AG08395 (cell line): Measurements from ENCODE around the gene ZNF79.

Experiments used
- DNase-seq: peaks from one replicate; pipeline ENCODE4 v3.0.0; 2012; ENCODE audit warnings: mixed read lengths, low spot score

Gene ZNF79

GRCh38 chr9:127423934-127424675, at the start of gene ZNF79:
ZNF79 (plus strand) TSS chr9:127424382; CDS start chr9:127424788, 406 bp downstream.
- peak; percentile 99 for DNase-seq

GRCh38 chr9:127380479-127380878, 43.7 kb upstream of the ZNF79 start:
- DNase-seq, result no peak

- no peak for DNase-seq
Measured at GRCh38 chr9:127382541-127382940, 41.6 kb upstream of the ZNF79 start.

GRCh38 chr9:127384016-127384730, 40.0 kb upstream of the ZNF79 start:
- DNase-seq, result no peak

GRCh38 chr9:127384901-127385300, 39.3 kb upstream of the ZNF79 start:
- DNase-seq, result no peak

GRCh38 chr9:127386249-127386648, 37.9 kb upstream of the ZNF79 start:
- no peak for DNase-seq

- no peak for DNase-seq
Measured at GRCh38 chr9:127386981-127387380, 37.2 kb upstream of the ZNF79 start.

- peak; percentile 91 for DNase-seq
Measured at GRCh38 chr9:127388037-127388855, 35.9 kb upstream of the ZNF79 start.

GRCh38 chr9:127388856-127389238, 35.3 kb upstream of the ZNF79 start:
- DNase-seq, result no peak

- no peak for DNase-seq
Measured at GRCh38 chr9:127389381-127390247, 34.6 kb upstream of the ZNF79 start.

GRCh38 chr9:127390248-127390545, 34.0 kb upstream of the ZNF79 start:
- DNase-seq, result no peak

- no peak for DNase-seq
Measured at GRCh38 chr9:127390563-127390962, 33.6 kb upstream of the ZNF79 start.

- DNase-seq, result no peak
Measured at GRCh38 chr9:127392166-127392565, 32.0 kb upstream of the ZNF79 start.

GRCh38 chr9:127392976-127393375, 31.2 kb upstream of the ZNF79 start:
- DNase-seq, result no peak

- no peak for DNase-seq
Measured at GRCh38 chr9:127393645-127394044, 30.5 kb upstream of the ZNF79 start.

GRCh38 chr9:127395497-127396252, 28.5 kb upstream of the ZNF79 start:
- no peak for DNase-seq

- DNase-seq, result no peak
Measured at GRCh38 chr9:127396253-127396807, 27.9 kb upstream of the ZNF79 start.

- DNase-seq, result peak; percentile 97
Measured at GRCh38 chr9:127396808-127397645, 27.2 kb upstream of the ZNF79 start, which contains the start of gene SLC2A8. SLC2A8 (plus strand) TSS chr9:127397169; CDS start chr9:127397231, 62 bp downstream.

GRCh38 chr9:127397646-127398274, 26.4 kb upstream of the ZNF79 start:
- peak; percentile 16 for DNase-seq
